H1 (cell line): Measurements from ENCODE around the gene ATPAF2. TPM values are rescaled to one million over a fixed set of nuclear protein-coding genes. Genes with fewer than 3 reads are reported as not detected.

Experiments
- CBX5 ChIP-seq: fragments of 300-800, 300-1000 bp; sonication (generic); IDR thresholded peaks from 2 replicates; pipeline ENCODE4 v1.7.1; 2016; ENCODE audit warnings: antibody characterized with exemption, low read length, low read depth
- RFX5 ChIP-seq: IDR thresholded peaks from 2 replicates; pipeline ENCODE4 v1.6.1; 2011; ENCODE audit warnings: low read depth, low read length, improper control_type of control experiment, borderline replicate concordance
- polyA plus RNA-seq, 7 experiments: library from polyadenylated mRNA; depleted of rRNA in 3 of 7; stranded (reverse) in 5 of 7; unstranded in 2 of 7; fragments of >200 nt in 5 of 7; fragments of 200-250 nt in 2 of 7; gene quantifications; 1 replicate in 5 of 7; 2 replicates in 1 of 7; 4 replicates in 1 of 7; pipeline versions ENCODE4 v1.2.1 to v1.2.3, GENCODE V29; 2011 to 2013; ENCODE audit warnings: missing spikeins in 2 of 7, mixed read lengths in 2 of 7
- total RNA-seq: library from RNA; stranded (reverse); fragmentation: NEBNext Ultra II Directional; extraction: Animal tissue kit (Norgen Biotek cat#: 25700); gene quantifications from 2 replicates; pipeline ENCODE4 v1.2.1, GENCODE V29; 2021
- TF ChIP-seq, protein P1 (sequence below): IDR thresholded peaks from 2 replicates; pipeline ENCODE4 v1.6.1; 2012; ENCODE audit warnings: low read length, inconsistent platforms

ATPAF2 gene
- total and polyA plus RNA-seq, 2 of the 8 experiments (the other 6 are each of a cell fraction or from before 2014, with no cell fraction given): 19.6 to 22.9 TPM

DNA sequence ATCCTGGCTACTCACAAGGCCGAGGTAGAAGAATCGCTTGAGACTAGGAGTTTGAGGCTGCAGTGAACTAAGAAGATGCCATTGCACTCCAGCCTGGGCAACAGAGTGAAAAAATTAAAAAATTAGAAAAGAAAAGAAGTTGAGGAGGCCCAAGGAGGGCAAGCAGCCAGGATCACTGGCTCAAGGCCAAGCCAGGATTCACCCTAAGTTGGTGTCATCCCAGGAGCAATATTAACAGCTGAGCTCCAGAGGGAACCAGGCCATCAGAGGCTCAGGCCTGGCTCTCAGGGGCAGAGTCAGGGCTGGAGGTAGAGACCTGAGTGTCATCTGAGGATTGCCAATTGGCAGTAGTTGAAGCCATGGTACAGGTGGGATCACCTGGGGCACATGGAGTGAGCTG lies 45.6 kb downstream of the ATPAF2 start (continued):
- TF ChIP-seq CBX5 (no peak), RFX5 (no peak)
- TF ChIP-seq, protein P1, sequence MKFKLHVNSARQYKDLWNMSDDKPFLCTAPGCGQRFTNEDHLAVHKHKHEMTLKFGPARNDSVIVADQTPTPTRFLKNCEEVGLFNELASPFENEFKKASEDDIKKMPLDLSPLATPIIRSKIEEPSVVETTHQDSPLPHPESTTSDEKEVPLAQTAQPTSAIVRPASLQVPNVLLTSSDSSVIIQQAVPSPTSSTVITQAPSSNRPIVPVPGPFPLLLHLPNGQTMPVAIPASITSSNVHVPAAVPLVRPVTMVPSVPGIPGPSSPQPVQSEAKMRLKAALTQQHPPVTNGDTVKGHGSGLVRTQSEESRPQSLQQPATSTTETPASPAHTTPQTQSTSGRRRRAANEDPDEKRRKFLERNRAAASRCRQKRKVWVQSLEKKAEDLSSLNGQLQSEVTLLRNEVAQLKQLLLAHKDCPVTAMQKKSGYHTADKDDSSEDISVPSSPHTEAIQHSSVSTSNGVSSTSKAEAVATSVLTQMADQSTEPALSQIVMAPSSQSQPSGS: no peak
